Stimulated activated CD8-positive, alpha-beta memory T cell treated with anti-CD3 and anti-CD28 coated beads, Interleukin-15, amount 100 ng/mL, for 48 hours (primary cell): ENCODE data around the gene HOXA6.

Experiments used
- DNase-seq, 2 donors: peaks; one replicate each; pipeline ENCODE4 v3.0.0-alpha.2; 2020; ENCODE audit warnings: low read depth in 2 of 2

Gene HOXA6

DNA sequence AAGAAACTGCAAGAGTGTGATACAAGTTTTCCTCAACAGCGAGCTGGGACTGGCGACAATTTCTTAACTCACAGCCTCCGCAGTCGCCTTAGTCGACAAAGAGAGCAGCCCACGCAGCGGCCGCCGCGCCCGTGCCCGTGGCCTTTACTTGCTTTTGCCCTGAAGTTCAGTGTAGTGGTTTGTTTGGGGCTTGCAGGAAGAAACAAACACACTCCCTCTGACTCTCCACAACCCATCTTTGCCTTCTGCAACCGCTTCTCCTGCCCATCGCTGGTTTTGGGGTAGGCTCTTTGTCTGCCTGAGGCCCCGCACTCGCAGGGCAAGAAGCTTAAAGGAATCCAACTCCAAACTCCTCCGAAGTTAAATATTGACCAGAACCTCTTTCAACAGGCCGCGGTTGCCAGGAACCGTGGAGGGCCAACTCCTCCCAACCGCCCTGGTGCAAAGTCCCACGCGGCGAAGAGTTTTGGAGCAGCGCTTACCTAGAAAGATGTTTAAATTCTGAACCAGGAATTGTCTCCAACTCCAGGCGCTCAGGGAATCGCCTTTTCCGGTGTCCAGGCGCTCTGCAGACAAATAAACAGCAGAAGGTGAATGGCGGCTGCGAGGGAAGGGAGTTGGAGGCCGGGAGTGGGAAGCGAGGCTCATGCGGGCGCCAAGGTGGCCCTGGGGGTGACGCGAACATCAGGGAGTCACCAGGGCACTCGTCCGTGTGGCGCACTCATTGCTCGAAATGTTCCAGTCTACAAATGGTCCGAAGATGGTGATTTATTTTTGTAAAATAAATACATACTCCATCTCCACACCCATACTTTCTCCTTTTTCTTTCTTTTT, 25.3 kb downstream of the HOXA6 start:
- no peak for DNase-seq

DNA sequence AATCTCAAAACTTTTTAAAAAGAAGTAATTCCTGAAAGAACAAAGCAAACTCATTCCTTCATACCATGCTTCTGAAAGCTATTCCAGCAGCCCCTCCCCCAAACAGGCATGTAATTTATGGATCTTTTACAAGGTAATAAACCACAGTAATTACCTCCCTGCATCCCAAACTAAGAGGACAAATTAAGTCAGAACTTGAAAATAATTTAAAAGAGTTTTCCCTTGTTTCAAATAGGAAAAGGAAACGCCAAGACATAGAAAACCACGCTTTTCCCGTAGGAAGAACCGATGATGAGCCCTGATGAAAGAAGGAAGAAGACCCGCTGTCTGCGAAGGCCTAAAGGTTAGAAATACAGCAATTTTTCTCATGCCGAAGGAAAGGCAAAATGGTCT, 25.9 kb downstream of the HOXA6 start:
- no peak for DNase-seq

DNA sequence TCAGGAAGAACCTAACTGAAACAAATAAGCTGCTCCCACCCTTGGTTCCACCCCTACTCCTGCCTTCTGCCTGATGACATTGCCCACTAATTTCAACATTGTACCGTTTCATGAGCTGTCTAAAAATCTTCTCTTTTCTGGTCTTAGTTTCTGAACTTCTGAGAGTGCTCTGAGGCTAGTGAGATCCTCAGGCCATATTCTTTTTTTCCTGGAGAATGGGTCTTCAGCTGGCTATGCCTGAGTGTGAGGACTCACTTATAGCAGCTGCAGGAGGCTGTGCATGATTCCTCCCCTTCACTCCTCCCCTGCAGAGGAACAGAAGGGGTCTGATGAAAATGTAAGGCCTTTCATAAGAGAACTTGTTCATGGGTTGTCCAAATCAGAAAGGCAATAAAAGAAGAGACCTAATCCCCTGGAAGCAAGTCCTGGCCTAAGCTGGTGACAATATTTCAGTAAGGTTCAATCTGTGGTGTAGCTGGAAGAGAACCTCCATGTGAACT, 28.1 kb downstream of the HOXA6 start:
- no peak for DNase-seq

DNA sequence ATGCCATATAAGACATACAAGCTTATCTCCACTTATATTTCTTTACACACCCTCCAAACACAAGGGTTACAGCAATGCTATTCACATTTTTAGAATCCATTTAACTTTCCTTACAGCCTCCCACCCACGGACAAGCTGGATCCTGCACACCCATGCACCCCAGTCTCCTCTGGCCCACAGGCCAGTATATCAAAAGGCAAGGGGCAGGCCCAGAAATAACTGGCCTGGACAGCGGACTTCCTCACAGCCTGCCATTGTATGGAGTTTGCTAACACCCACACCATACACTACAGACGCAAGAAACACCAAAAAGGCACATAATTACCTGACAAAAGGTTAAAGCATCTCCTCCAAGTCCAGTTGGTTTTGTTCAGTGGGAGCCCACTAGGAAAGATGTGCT, 29.0 kb downstream of the HOXA6 start:
- no peak for DNase-seq

DNA sequence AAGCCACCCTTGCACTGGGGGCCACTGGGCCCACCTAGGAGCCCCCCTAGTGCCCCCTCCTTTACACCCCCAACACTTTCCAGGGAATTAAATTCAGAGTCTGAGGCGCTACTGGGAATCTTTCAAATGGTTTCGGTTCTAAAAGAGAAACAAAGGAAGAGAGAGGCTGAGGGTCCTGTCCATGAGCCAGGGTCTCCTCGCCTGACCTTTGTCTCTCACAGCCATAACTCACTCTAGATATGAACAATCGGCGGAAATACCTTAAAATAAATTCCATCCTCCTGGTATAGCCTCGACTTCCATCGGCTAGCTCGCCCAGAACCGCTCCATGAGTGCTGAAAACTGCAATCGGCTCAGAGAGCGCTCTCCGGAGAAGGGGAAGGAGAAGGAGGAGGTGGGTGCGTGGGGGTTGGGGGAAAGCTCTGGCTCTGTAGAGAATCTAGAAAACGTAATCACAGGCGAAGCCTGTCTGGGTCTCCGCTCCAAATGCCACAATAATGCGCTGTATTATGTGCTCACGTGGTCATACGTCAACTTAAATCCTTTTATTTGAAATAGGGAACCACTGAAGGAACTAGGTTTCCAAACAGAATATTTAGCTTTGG, 29.6 kb downstream of the HOXA6 start:
- DNase-seq = no peak

DNA sequence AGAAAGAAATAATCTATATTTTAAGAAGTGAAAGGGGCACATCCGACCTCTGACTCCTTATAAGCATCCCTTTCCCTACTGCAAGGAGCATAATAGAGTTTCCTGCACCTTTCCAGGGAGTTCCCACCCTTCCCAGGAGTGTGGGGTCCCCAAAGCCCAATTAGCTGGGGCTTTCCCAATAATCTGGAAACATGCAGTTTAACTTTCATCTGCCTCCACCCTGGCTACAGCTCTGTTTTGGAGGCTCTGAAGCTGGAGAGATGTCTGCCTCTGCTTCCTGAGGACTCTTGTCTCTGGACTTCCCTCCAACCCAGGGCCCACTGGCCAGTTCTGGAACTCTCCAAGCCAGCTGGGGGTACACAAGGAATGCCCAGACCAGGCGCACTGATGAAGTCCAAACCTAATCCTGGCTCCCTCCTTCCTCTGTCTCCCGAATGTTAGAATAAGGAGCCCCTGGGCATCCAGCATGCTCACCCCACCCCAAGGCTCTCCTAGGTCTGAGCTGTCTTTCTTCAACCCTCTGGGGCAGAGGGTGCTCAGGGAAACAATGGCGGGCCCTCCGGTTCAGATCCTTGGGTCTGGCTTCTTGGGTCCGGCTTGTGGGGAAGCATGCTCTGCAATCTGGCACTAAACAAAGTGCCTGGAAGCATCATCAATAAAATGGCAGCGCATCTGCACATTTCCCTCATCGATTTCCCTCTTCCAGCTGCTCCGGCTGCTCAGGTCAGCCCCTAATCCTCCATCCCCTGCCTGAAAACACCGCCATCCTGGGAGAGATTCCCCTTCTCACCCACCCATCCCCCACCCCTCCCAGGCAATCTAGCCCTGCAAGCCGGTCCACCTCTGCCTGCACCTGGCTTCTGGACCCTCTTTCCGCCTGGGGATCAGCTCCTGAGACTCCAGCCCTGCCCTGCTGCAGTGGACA, 30.4 kb downstream of the HOXA6 start:
- no peak for DNase-seq

DNA sequence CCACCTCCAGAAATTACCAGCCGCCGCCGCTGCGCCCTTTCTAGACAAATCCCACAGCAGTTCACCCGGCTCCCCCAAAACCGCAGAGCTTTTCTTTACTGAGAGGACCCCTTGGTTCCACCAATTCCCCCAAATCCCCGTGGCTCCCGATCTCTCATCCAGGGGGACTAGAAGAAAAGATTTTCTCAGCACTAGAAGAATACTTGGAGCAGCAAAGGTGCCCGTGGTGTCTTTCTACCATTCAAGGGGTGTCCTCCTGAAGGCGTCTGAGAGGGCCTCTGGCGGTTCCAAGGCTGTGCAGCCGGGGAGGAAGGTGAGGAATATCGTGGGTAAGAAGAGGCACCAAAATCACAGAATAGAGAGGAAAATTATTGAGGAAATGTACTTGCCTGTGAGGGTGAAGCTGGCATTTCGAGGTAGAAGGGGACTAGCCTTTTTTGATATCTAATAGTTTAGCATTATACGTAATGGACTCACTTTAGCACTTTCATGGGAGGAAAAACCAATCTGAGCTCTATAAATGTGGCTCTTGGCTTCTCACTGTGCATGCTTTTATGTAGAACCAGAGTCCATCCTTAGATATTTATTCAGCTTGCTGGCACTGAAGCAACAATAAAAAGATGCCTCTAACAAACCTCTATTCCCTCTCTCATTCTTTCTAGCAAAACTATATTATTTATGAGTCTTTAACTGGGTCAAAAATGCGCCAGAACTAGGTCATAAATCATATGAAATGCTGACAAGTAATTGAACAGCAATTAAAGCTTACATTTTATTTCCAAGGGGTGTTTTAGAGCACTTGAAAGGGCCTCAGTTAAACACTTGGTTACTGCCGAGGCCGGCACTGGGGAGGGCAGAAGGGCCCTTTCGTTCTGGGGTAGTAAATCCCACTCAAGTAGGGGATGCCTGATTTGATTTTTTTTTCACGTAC, 31.3 kb downstream of the HOXA6 start:
- DNase-seq = no peak

DNA sequence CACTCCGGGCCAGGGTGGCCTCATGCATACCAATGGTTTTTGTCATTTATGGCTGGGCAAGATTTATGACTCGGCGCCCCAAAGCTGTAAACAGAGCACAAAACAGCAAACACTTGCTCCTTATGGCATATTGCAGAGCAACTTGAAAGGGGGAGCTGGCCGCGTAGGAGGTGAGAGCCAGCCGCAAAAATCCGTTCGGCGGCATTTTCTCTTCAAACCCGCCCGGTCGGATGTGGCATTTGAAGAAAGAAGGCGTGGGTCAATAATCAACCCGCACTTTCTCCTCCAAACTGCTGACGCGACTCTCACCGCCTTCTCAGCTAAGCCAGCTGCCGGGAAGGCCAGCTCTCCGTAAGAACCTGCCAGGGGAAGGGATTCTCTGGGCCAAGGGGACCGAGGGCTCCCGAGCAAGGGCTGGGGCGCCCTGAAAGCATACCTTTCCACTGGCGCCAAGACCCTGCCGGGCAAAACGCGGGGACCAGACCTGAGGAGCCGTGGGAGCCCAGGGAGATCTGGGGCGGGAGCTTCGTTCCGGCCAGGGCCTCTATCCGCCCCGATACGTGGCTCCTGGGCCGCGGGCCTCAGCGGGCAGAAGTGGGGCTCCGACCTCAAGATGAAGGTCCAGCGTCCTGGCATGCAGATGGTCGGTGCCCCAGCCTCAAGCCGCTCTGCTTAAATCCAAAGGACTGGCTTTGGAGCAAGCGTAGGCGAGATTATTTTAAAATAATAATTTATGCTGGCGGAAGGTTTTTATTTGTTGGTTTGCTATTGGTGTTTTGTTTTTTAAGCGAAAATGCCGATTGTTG, 32.1 kb downstream of the HOXA6 start:
- no peak for DNase-seq

DNA sequence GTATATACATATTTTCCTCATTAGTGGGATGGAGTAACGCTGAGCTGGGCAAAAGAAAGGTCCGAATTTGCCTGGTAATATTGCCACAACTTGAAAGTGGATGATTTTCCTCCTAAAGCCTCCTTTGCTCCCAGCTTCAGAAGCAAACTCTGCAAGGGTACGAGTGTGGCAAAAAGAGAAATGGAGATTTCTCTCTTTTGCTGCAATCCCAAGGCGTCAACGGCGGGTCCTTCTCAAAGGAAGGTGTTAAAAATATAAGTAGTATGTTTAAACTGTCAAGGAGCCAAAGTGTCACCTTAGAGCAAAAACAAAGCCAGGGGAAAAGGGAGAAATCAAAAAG, 32.7 kb downstream of the HOXA6 start:
- DNase-seq = no peak

DNA sequence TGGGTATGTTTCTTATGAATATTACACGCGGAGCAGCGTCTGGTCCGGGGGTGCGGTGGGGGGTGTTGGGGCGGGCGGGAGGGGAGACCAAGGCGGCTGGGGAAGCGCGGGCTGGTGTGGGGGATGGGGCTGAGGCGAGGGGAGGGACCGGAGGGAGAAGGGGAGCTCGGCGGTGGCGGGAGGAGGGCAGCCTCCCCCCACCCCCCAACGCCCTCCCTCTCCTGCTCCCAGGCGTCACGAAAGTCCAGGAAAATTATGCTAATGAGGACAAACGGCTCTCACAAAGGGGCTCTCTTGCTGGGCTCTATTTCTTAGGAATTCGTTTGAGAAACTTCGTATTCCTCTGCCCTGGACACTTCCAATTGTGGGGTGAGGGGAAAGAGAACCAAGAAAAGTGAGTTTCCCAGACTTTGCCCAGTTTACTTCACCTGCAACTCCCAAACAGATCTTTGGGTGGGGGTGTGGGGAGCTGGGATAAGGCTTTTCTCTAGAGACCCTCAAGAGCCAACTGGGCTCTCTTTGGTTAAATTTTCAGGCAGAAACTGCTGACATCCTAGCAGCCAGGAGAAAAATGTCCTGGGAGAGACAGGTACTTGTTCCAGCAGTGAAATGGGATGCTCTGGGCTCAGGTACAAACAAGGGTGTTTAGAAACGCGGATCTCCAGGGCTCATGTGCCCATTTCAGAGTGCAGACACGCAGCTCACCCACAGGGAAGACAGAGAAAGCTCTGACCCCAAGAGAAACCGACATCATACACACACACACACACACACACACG, 33.4 kb downstream of the HOXA6 start:
- DNase-seq = no peak

DNA sequence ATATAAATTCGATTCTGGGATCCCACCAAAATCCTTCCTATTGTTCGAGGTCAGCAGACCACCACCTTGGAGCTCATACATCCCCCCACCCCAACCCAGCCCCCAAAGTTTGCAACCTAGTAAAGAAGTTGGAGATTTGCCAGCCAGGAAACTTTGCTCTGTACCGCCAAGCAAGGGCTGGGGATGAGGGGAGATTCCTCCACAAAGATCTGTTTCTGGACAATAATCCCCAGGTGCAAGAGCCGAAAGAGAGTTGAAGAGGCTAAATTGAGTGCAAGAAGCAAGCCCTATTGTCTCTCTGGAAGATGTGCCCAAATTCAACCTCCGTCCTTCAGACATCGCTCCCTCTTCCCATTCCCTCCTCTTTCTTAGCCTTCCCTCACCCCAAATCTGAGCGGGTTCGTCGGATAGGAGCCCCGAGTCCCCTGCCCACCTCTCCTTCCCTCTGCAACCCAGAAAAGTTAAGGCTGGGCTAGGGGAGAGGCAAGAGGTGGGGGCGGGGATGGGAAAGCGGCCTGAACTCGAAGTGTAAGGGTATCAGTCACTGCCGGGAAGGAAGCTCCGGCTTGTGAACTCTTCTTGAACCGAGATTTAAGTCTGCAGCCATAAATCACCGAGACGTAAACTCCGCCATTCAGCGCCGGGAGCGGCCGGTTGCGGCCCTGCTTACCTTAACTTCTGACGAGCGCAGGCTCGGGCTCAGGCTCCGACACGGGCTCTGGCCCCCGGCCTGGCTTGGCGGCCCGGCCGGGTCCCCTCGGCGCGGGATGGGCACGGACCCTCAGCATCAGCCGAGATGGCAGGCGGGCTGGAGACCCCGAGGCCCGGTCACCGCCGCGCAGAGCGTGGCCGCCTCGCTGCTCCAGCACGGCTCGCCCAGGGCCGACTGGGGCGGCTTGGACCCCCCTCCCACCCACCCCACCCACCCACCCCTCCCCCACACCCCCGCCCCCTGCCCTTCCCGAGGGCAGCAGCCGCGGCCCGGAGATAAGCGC, 34.3 kb downstream of the HOXA6 start:
- DNase-seq = no peak

DNA sequence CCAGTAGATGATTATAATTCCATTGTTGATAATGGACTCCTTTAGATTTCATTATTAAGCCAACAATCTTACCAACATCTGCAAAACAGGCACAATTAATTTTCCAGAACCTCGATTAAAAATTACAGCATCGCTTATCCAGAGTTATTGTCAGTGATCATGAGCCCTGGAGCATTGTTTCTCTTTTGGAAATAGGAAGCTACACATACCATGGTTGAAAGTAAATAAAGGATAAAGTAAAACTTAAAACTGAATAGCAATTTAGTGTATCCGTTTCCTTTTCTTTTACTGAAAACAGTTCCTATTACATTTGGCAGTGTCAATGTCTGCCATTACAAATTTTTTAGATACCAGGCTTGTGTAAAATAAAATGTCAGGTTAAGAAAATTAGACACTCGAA, 35.2 kb downstream of the HOXA6 start:
- DNase-seq = no peak

DNA sequence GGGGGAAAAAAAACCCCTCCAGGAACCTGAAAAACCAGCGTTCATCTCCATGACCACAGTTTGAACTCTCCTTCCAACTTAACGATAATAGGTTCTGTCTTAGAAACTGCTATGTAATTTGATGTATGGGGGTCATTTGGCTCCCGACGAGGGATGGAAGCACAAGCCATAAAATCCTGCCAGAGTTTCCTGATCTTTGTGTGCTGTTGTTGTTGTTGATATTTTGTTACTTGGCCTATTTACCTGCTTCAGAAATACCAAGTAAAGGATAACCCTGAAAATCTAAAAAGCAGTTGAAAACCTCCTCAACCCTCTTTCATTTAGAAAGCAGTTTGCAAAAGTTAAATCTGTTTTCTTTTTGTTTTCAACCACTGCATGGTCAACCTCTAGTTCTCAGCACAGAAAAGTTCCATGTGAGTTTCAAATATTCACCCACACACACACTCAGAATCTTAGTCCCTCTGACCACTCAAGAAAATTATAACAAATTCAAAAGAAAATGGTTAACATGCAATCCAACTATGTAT, 35.8 kb downstream of the HOXA6 start:
- no peak for DNase-seq

DNA sequence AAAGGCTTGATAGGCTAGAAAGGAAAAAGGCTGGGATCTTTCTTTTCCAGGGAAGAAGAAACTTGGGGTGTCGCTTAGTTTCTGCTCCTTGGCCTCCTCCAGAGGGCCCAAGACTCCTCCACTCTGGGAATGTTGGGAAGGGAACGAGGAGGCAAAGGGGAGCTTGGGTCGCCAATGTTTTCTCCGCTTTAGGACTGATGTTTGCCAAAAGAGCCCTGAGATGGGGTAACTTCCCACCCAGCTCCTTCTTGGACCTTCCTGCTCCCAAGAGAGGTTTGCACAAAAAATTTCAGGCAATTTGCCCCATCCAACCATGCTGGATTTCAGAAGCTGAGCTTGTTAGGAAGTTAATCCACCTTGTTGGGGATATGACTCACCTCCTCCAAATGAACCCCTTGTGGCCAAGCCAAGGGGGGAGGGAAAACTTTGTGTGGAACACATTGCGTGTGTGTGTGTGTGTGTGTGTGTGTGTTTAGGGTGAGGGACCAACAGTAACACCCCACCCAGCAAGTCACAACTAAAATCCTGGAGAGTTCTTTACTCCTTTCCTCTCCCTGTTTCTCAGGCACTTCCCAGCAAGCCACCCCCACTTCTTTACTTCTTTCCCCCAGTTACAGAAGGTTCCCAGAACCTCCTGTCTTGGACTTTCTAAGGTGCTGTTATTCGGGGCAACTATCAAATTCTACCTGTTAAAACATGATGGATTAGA, 36.4 kb downstream of the HOXA6 start:
- no peak for DNase-seq

DNA sequence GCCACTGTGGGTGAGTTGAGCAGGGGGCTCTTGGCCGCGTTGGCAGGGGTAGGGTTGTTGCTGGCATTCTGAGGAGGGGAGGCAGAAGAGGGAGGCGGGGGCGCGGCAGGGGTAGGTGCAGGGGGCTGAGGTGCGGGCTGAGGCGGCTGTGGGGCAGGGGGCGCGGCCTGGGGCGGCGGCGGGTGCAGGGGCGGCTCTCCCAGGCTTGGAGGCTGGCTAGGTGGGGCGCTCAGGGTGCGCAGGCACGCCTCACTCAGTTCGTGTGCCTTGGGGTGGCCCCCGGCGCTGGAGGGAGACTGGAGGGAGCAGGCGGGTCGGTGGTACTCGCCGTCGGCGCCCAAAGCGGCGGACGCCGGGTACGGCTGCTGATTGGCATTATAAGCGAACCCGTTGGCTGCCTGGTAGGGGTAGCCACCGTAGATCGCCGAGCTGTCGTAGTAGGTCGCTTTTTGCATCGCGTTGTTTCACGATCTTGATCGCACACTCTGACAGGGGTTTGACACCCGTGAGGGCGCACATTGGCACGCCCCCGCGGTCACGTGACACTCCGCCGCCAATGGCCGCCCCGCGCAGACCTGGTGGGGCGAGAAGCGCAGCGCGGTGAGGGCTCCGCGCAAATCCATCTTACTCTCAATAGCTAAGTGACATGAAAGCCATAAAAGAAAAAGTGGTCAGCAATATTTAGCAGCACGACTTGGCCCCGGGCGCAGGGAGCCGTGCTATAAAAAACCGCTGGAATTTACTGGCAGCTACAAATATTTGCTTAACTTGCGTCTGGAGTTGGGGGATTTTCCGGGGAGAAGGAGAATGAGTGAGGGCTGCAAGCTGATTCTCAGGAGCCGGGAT, 37.2 kb downstream of the HOXA6 start:
- no peak for DNase-seq

DNA sequence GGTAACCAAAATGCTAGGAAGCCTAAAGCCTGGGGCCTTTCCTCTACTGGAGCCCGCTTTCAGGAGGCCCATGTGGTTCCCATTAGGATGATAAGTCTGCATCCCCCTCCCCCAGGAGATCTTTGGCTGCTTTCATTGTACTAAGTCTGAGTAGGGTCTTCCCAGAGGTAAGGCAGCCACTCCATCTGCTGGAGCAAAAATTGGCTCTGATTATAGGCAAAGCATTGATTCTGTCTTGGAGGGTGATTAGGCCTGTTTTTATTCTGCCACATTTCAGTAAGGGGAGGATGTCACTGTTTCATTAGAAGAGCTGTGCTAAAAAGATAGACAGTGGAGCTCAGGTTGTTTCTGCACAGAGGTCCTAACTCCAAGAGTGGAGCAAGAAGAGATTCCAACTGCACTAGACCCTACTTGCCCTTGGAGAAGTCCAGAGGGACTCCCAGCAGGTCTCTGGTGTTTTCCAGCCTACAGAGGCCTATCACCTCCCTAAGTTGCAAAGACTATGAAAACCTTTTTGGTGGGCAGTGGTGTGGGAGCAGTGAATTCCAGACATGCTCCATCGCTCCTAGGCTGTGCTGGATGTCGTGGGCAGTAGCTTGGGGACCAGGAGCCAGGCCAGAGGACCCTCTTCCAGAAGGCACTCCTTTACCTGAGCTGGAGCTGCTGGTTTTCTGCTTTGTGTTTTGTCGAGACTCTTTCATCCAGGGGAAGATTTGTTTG, 37.9 kb downstream of the HOXA6 start:
- no peak for DNase-seq
